Naive thymus-derived CD4-positive, alpha-beta T cell (primary cell): ENCODE results near the gene AKR1B1. TPM values are rescaled to one million over a fixed set of nuclear protein-coding genes. Genes with fewer than 3 reads are reported as not detected.

Source experiments
- ATAC-seq: fragments of 150-1000 bp; cut with Tn5 transposase; 2 replicates; pipeline ENCODE4 v1.10.0; 2021; ENCODE audit warnings: mild to moderate bottlenecking, moderate library complexity
- CTCF ChIA-PET: fragments of 350-600 bp; sonication (Branson Sonifier 250); formaldehyde crosslinking; loops from one replicate; lab custom pipeline; 2021; ENCODE audit warnings: antibody characterized with exemption; lab: Charles Lee
- POLR2A ChIA-PET: fragments of 350-600 bp; sonication (Branson Sonifier 250); formaldehyde crosslinking; loops from one replicate; lab custom pipeline; 2021; ENCODE audit warnings: antibody characterized with exemption, inconsistent platforms; lab: Charles Lee
- DNase-seq, 9 donors: peaks; one replicate each; pipeline versions ENCODE4 v3.0.0 to v3.0.0-alpha.2; 2020 to 2022; ENCODE audit warnings: mixed read lengths in 1 of 9
- H3K27ac ChIP-seq: one replicate; pipeline ENCODE4 v1.7.0; 2013; ENCODE audit warnings: mild to moderate bottlenecking, low read depth, low read length, moderate library complexity
- H3K27me3 ChIP-seq, 2 donors: one replicate each; pipeline ENCODE4 v1.7.0; 2013; ENCODE audit warnings: low read length in 2 of 2, mild to moderate bottlenecking in 2 of 2, moderate library complexity in 2 of 2; ENCODE audit not compliant: control insufficient read depth in 2 of 2, insufficient read depth in 2 of 2
- H3K36me3 ChIP-seq, 3 experiments: 1 replicate in 2 of 3; 2 replicates in 1 of 3; pipeline ENCODE4 v1.7.0; 2013; ENCODE audit warnings: low read length in 3 of 3, mild to moderate bottlenecking in 3 of 3, moderate library complexity in 1 of 3; ENCODE audit not compliant: insufficient read depth in 3 of 3, control insufficient read depth in 2 of 3
- H3K4me1 ChIP-seq, 2 donors: one replicate each; pipeline ENCODE4 v1.7.0; 2013; ENCODE audit warnings: low read length in 2 of 2, mild to moderate bottlenecking in 2 of 2, moderate library complexity in 1 of 2; ENCODE audit not compliant: control insufficient read depth in 2 of 2, insufficient read depth in 2 of 2
- H3K4me3 ChIP-seq: 2 replicates; pipeline ENCODE4 v1.7.0; 2013; ENCODE audit warnings: mild to moderate bottlenecking, low read length
- H3K9me3 ChIP-seq, 3 experiments: 1 replicate in 2 of 3; 2 replicates in 1 of 3; pipeline ENCODE4 v1.7.0; 2013; ENCODE audit warnings: low read length in 3 of 3; ENCODE audit not compliant: control insufficient read depth in 2 of 3
- H3K27ac Mint-ChIP-seq, 9 donors: one replicate each; pipeline ENCODE4 v1.8.0; 2020 to 2022; ENCODE audit warnings: mixed read lengths in 9 of 9, mild to moderate bottlenecking in 8 of 9, moderate library complexity in 5 of 9, inconsistent platforms in 2 of 9
- H3K27me3 Mint-ChIP-seq, 5 donors: one replicate each; pipeline ENCODE4 v1.8.0; 2021 to 2022; ENCODE audit warnings: mixed read lengths in 5 of 5, mild to moderate bottlenecking in 1 of 5
- H3K36me3 Mint-ChIP-seq, 5 donors: one replicate each; pipeline ENCODE4 v1.8.0; 2020 to 2022; ENCODE audit warnings: mixed read lengths in 5 of 5, mild to moderate bottlenecking in 3 of 5, inconsistent platforms in 1 of 5
- H3K4me1 Mint-ChIP-seq, 7 donors: one replicate each; pipeline ENCODE4 v1.8.0; 2020 to 2022; ENCODE audit warnings: mixed read lengths in 7 of 7, mild to moderate bottlenecking in 3 of 7, inconsistent platforms in 1 of 7
- H3K4me3 Mint-ChIP-seq, 10 donors: one replicate each; pipeline ENCODE4 v1.8.0; 2020 to 2022; ENCODE audit warnings: mild to moderate bottlenecking in 10 of 10, mixed read lengths in 10 of 10, moderate library complexity in 6 of 10, inconsistent platforms in 2 of 10
- H3K9me3 Mint-ChIP-seq, 11 donors: one replicate each; pipeline ENCODE4 v1.8.0; 2020 to 2022; ENCODE audit warnings: mixed read lengths in 11 of 11, mild to moderate bottlenecking in 4 of 11, inconsistent platforms in 1 of 11, moderate library complexity in 1 of 11
- intact Hi-C, 2 donors: fragments of 100-400 bp; cut with micrococcal nuclease; formaldehyde crosslinking; loops; one replicate each; pipeline ENCODE4 v1.15.1; 2023
- polyA plus RNA-seq, 2 donors: library from polyadenylated mRNA; unstranded; fragments of 300-500 nt; fragmentation: Illumina TruSeq; gene quantifications; one replicate each; pipeline ENCODE4 v1.2.3, GENCODE V29; 2021
- total RNA-seq, 6 experiments: library from RNA in 5 of 6; stranded (reverse) in 5 of 6; gene quantifications; 1 replicate in 5 of 6; 2 replicates in 1 of 6; pipeline ENCODE4 v1.2.3 and lab custom pipeline; 2021 to 2026

The AKR1B1 gene
- total and polyA plus RNA-seq, 7 experiments from 2014 or later, result 62.2 to 206 (median 106) TPM

DNA sequence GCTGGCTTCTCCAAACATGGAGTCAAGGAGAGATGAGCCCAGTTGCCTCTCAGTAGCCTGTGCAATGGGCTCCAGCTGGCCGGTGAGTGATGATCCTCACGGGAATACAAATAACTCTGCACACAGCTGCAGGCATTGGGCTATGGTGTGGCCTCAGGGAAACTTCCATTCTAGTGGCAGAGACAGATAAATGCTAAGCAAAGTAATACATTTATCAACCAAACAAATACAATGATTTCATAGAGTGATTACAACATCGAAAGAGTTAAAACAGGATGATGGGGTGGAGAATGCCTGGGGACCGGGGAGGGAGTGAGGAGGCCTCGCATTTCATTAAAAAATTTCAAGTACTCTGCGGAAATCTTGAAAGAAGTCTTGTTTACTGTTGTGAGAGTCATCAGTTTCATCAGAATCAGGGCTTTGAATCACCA is 15.0 kb upstream of the AKR1B1 start:
- Histone ChIP-seq H3K9me3 (no peaks in the 10 kb centered on the region), H3K36me3 (no peaks in the 10 kb centered on the region), H3K4me3 (no peak overlapping the region), H3K4me1 (no peaks in the 10 kb centered on the region), H3K27ac (no peak overlapping the region), H3K27me3 (no peaks in the 10 kb centered on the region)
- H3K36me3 Mint-ChIP-seq, result no peaks in the 10 kb centered on the region
- ChIA-PET CTCF (no interaction called here), POLR2A (no interaction called here)
- ATAC-seq (no peak), DNase-seq (no peak)
- peaks cover 0 to 3% (median 0%) of the 10 kb centered on the region in 11 donors for H3K9me3 Mint-ChIP-seq
- H3K4me1 Mint-ChIP-seq, result no peaks in the 10 kb centered on the region
- no peak overlapping the region for H3K4me3 Mint-ChIP-seq
- H3K27me3 Mint-ChIP-seq, result peaks cover 0 to 6% (median 2%) of the 10 kb centered on the region in 5 donors
- intact Hi-C loops, result no loop called here
- no peak overlapping the region for H3K27ac Mint-ChIP-seq

DNA sequence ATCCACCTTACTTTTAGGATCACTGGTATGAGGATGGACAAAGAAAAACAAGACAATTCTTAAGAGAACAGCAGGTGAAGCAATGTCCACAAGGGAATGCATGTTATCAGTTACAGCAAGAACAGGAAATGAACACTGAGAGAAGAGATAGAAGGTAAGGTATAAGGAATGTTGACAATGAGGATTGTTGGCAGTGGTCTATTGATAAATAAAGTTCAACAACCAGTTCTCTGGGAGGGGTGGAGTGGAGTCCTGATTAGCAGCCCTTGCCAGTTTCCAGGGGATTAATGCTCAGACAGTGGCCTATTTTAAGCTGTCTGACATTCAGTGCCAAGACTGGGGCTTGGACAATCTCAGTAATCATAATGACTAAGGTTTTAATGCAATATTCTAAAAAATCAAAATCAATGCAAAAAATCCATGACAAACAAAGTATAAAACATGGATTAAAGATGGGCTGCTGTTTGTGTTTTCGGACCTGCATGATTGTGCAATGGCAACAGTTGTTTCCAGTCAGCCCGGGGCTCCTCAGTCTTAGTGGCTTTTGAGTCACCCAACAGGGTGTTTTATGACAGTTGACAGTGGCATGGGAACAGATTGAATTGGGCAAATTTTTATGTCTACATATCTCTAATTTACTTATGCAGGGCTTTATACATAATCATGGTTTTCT is 13.8 kb upstream of the AKR1B1 start:
- H3K4me1 Mint-ChIP-seq, result no peaks in the 10 kb centered on the region
- Histone ChIP-seq H3K9me3 (no peaks in the 10 kb centered on the region), H3K27ac (no peak overlapping the region), H3K27me3 (no peaks in the 10 kb centered on the region), H3K4me3 (no peak overlapping the region), H3K4me1 (no peaks in the 10 kb centered on the region), H3K36me3 (no peaks in the 10 kb centered on the region)
- H3K9me3 Mint-ChIP-seq, result peaks cover 0 to 3% (median 0%) of the 10 kb centered on the region in 11 donors
- intact Hi-C loops, result no loop called here
- H3K4me3 Mint-ChIP-seq, result no peak overlapping the region
- ChIA-PET POLR2A (no interaction called here), CTCF (no interaction called here)
- DNase-seq (no peak), ATAC-seq (no peak)
- H3K27ac Mint-ChIP-seq, result no peak overlapping the region
- H3K36me3 Mint-ChIP-seq, result no peaks in the 10 kb centered on the region
- H3K27me3 Mint-ChIP-seq, result peaks cover 0 to 6% (median 0%) of the 10 kb centered on the region in 5 donors

GRCh38 chr7:134470864-134471263 is 12.0 kb upstream of the AKR1B1 start:
- no peaks in the 10 kb centered on the region for H3K4me1 Mint-ChIP-seq
- DNase-seq (no peak), ATAC-seq (no peak)
- H3K27ac Mint-ChIP-seq, result no peak overlapping the region
- ChIA-PET CTCF (no interaction called here), POLR2A (interaction anchor here (0.7 to 1.2 kb wide), 2 partner anchors 11 to 265 kb away, joined by 3 read pairs; no protein-coding TSS in a partner anchor)
- Histone ChIP-seq H3K9me3 (no peaks in the 10 kb centered on the region), H3K27ac (no peak overlapping the region), H3K4me1 (no peaks in the 10 kb centered on the region), H3K36me3 (no peaks in the 10 kb centered on the region), H3K4me3 (no peak overlapping the region), H3K27me3 (no peaks in the 10 kb centered on the region)
- H3K9me3 Mint-ChIP-seq, result peaks cover 0 to 5% (median under 1%) of the 10 kb centered on the region in 11 donors
- peaks cover 0 to 6% (median 0%) of the 10 kb centered on the region in 5 donors for H3K27me3 Mint-ChIP-seq
- intact Hi-C loops, result no loop called here
- H3K4me3 Mint-ChIP-seq, result no peak overlapping the region
- no peaks in the 10 kb centered on the region for H3K36me3 Mint-ChIP-seq

DNA sequence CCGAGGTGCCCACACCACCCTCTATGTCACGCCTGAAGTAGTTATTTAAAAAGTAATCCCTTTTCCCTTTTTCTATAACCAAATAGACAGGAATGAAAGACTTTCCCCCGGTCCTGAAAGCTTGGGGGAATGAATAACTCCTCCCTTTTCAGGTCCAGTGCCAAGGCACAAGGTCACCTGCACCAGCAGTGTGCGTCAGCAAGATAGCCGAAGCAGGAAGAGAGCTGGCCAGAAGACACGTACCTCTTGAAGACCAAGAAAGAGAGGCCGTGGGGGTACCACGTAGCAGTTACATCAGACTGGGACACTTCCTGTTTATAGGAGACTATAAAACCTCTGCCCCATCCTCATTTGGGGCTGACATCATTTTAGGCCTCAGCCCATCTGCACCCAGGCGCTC is 10.7 kb upstream of the AKR1B1 start:
- H3K4me3 ChIP-seq, result no peak overlapping the region
- no peak for DNase-seq
- Mint-ChIP-seq H3K4me3 (no peak overlapping the region), H3K36me3 (peaks cover 0 to 6% (median 2%) of the 10 kb centered on the region in 5 donors), H3K4me1 (no peaks in the 10 kb centered on the region), H3K27ac (no peak overlapping the region), H3K9me3 (peaks cover 0 to 12% (median 9%) of the 10 kb centered on the region in 11 donors), H3K27me3 (peaks cover 0 to 6% (median 0%) of the 10 kb centered on the region in 5 donors)
- intact Hi-C loops, result no loop called here
- H3K36me3 ChIP-seq, result no peaks in the 10 kb centered on the region
- peaks cover 0 to 9% (median 5%) of the 10 kb centered on the region in 3 experiments for H3K9me3 ChIP-seq
- ChIA-PET CTCF (interaction anchor here (1.0 kb wide), 1 partner anchor 11 kb away, joined by 3 read pairs; no protein-coding TSS in a partner anchor), POLR2A (no interaction called here)
- no peaks in the 10 kb centered on the region for H3K4me1 ChIP-seq
- H3K27ac ChIP-seq, result no peak overlapping the region
- no peaks in the 10 kb centered on the region for H3K27me3 ChIP-seq
- no peak for ATAC-seq

DNA sequence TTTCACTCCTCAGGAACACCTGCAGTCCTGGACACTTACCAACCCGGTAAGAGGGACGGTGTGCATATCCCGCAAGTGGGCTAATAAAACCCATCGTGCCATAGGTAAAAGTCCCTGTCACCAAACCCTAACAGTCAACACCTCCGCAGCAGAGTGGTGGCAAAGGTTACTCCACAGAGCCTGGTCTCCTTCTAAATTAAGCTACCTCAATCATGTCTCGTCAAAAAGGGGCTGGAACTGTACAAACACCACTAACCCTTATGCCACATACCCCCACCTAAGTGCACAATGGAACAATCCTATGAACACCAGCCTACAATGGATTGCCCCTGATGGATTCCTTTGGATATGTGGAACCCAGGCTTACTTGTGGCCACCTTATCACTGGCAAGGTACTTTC is 9.6 kb upstream of the AKR1B1 start:
- ATAC-seq (no peak), DNase-seq (no peak)
- no peaks in the 10 kb centered on the region for H3K27me3 ChIP-seq
- ChIA-PET POLR2A (no interaction called here), CTCF (no interaction called here)
- H3K4me3 Mint-ChIP-seq, result no peak overlapping the region
- H3K36me3 ChIP-seq, result no peaks in the 10 kb centered on the region
- H3K4me1 ChIP-seq, result no peaks in the 10 kb centered on the region
- peaks cover 0 to 20% (median 5%) of the 10 kb centered on the region in 3 experiments for H3K9me3 ChIP-seq
- H3K27me3 Mint-ChIP-seq, result peaks cover 0 to 6% (median 0%) of the 10 kb centered on the region in 5 donors
- H3K27ac Mint-ChIP-seq, result no peak overlapping the region
- intact Hi-C loops, result no loop called here
- peaks cover 2 to 6% (median 4%) of the 10 kb centered on the region in 5 donors for H3K36me3 Mint-ChIP-seq
- H3K9me3 Mint-ChIP-seq, result peaks cover 0 to 21% (median 17%) of the 10 kb centered on the region in 11 donors
- H3K4me1 Mint-ChIP-seq, result no peaks in the 10 kb centered on the region
- no peak overlapping the region for H3K4me3 ChIP-seq
- no peak overlapping the region for H3K27ac ChIP-seq

DNA sequence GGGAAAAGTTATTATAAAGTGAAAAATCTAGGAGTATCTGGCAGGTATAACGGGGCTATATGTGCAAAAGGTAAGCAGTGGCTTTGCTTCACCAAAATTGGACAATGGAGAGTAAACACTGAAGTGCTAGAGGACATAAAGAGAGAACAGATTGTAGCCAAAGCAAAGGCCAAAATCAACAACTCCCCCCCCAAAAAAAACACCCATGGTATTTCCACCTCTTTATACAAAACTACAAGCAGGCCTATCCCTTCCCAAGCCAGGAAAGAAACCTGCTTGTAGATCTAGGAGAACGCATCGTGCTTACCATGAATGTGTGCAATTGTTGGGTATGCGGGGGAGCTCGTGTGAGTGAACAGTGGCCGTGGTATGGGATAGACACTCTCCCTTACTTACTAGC is 9.2 kb upstream of the AKR1B1 start:
- peaks cover 0 to 6% (median 0%) of the 10 kb centered on the region in 5 donors for H3K27me3 Mint-ChIP-seq
- ATAC-seq, result no peak
- DNase-seq, result no peak
- H3K36me3 Mint-ChIP-seq, result peaks cover 2 to 6% (median 4%) of the 10 kb centered on the region in 5 donors
- intact Hi-C loops, result no loop called here
- no peak overlapping the region for H3K4me3 Mint-ChIP-seq
- Histone ChIP-seq H3K27me3 (no peaks in the 10 kb centered on the region), H3K36me3 (no peaks in the 10 kb centered on the region), H3K27ac (no peak overlapping the region), H3K9me3 (peaks cover 0 to 20% (median 5%) of the 10 kb centered on the region in 3 experiments), H3K4me1 (no peaks in the 10 kb centered on the region), H3K4me3 (no peak overlapping the region)
- CTCF ChIA-PET, result no interaction called here
- H3K4me1 Mint-ChIP-seq, result no peaks in the 10 kb centered on the region
- peaks cover 0 to 21% (median 17%) of the 10 kb centered on the region in 11 donors for H3K9me3 Mint-ChIP-seq
- H3K27ac Mint-ChIP-seq, result no peak overlapping the region
- POLR2A ChIA-PET, result no interaction called here
